LNCAP (cell line): ENCODE results near the gene TRAF5.

Experiments used
- TF ChIP-seq, protein P1 (sequence below): fragments of 450-650 bp; IDR thresholded peaks from 2 replicates; pipeline ENCODE4 v1.5.1; 2017; ENCODE audit warnings: mild to moderate bottlenecking

Gene TRAF5

GRCh38 chr1:211336161-211336560 is 9.5 kb downstream of the TRAF5 start:
- TF ChIP-seq, protein P1, sequence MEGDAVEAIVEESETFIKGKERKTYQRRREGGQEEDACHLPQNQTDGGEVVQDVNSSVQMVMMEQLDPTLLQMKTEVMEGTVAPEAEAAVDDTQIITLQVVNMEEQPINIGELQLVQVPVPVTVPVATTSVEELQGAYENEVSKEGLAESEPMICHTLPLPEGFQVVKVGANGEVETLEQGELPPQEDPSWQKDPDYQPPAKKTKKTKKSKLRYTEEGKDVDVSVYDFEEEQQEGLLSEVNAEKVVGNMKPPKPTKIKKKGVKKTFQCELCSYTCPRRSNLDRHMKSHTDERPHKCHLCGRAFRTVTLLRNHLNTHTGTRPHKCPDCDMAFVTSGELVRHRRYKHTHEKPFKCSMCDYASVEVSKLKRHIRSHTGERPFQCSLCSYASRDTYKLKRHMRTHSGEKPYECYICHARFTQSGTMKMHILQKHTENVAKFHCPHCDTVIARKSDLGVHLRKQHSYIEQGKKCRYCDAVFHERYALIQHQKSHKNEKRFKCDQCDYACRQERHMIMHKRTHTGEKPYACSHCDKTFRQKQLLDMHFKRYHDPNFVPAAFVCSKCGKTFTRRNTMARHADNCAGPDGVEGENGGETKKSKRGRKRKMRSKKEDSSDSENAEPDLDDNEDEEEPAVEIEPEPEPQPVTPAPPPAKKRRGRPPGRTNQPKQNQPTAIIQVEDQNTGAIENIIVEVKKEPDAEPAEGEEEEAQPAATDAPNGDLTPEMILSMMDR = no peak

DNA sequence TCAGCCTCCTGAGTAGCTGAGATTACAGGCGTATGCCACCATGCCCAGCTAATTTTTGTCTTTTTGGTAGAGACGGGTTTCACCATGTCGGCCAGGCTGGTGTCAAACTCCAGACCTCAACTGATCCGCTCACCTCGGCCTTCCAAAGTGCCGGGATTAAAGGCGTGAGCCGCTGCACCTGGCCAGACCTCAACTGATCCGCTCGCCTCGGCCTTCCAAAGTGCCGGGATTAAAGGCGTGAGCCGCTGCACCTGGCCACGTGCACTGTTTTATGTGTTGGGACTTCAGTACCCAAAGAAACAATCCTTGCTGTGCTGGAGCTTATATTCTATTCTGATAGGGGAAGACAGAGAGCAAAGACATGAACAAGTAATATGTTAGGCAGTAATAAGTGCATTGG is 10.1 kb downstream of the TRAF5 start:
- TF ChIP-seq, protein P1 = no peak

DNA sequence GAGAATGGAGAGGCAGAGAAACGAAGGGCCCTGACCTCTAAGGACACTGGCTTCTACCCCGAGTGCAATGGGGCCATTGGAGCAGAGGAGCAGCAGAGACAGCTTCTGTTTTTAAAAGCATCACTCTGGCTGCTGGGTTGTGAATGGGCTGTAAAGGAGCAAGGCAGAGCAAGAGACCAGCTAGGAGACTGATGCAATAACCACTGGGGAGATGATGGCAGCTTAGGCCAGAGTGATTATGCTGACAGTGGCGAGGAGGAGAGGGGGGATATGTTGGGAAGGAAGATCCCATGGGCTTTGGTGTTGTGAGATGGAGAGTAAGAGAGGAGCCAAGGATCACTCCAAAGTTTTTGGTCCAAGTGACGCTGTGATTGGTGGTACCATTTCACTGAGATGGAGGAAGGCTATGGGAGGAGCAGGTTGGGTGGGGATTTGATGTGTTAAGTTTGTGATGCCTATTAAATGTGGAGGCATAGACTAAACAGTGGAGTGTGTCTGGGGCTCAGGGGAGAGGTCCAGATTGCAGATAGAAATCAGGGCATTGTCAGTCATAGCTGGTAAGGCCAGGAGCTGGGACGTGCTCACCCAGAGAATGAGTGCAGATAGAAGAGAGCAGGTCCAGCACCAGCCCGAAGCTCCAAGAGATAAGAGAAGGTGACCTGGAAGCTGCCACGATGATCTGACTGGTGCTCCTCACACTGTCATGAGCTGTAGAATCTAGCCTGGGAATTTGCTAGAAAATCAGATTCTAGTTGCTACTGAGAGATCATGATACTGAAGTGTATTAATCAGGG is 11.0 kb downstream of the TRAF5 start:
- TF ChIP-seq, protein P1 = no peak

DNA sequence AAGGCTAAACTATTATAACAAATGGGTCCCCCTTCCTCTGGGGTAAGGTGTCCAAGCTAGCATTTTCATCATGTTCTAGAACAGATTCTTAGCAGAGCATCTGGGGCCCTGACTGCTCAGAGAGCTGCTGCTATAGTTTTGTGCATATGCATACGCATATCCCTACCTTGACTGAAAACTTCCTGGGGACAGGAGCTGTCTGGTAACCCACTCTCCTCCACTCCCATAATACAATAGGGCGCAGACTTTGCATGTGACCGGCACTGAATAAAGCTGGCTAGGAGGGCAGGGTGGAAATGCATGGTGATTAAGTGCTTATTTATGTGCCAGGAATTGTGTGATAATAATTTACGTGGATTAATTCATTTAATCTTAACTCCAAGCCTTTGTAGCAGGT is 11.6 kb downstream of the TRAF5 start:
- TF ChIP-seq, protein P1 = no peak

DNA sequence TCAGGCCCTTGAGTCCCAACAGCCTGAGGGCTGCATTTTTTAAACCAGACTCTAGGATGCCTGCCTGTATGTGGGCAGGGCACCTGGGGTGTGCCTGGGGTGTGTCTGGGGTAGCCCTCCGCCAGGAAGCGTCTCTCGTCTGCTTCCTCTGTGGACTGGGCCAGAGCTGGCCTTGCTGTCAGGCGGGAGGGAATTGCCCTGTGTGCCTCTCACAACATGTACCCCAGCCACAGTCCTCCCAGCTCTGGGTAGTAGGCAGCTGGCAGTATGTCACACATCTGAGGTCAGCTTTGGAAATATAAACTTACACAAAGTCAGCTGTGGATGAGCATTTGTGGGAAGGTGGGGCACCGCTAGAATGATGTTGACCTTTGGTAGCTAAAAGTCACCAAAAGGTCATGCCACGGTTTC is 13.0 kb downstream of the TRAF5 start:
- TF ChIP-seq, protein P1 = no peak

- TF ChIP-seq, protein P1 = no peak
Observed at GRCh38 chr1:211340622-211341507, 14.2 kb downstream of the TRAF5 start.

DNA sequence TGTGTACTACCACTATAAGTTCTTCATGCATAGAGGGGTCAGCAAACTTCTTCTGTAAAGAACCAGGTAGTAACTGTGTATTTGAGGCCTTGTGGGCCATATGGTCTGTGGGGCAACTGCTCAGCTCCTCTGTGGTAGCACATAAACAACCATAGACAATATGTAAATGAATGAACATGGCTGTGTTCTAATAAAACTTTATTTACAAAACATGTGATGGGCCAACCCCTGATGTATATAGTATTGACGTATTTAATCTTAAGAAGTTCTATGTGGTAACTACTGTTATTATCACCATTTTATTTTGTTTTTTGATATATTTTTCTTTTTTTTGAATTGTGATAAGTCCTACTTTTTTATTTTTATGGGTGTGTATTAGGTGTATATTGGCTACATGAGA is 15.4 kb downstream of the TRAF5 start:
- TF ChIP-seq, protein P1 = no peak
